Cortex of kidney (tissue), 1 donor: ENCODE measurements around the gene ACOT7.

Experiments used
- DNase-seq: peaks from one replicate; lab custom pipeline; 2025; lab: John Stamatoyannopoulos, UW

Gene ACOT7

GRCh38 chr1:6268415-6268814 is 125.2 kb downstream of the ACOT7 start:
- no peak for DNase-seq

- DNase-seq = no peak
Measured at GRCh38 chr1:6267686-6268322, 125.8 kb downstream of the ACOT7 start.

GRCh38 chr1:6266641-6267040 is 126.9 kb downstream of the ACOT7 start:
- DNase-seq = no peak

DNA sequence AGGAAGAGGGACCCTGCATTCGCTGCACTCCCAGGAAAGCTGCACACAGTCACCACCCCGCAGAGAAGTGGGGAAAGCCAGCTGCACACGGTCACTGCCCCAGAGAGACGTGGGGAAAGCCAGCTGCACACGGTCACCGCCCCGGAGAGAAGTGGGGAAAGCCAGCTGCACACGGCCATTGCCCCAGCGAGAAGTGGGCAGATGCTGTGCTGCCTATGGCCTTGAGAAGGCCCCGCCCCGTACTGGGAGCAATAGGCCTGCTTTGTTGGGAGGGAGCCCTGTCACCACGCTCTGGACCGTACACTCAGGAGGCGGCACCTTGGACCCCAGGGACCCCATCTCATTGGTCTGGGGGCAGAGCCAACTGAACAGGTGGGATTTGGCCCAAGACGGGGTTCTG is 128.4 kb downstream of the ACOT7 start:
- no peak for DNase-seq

GRCh38 chr1:6263716-6264115 is 129.9 kb downstream of the ACOT7 start:
- no peak for DNase-seq

DNA sequence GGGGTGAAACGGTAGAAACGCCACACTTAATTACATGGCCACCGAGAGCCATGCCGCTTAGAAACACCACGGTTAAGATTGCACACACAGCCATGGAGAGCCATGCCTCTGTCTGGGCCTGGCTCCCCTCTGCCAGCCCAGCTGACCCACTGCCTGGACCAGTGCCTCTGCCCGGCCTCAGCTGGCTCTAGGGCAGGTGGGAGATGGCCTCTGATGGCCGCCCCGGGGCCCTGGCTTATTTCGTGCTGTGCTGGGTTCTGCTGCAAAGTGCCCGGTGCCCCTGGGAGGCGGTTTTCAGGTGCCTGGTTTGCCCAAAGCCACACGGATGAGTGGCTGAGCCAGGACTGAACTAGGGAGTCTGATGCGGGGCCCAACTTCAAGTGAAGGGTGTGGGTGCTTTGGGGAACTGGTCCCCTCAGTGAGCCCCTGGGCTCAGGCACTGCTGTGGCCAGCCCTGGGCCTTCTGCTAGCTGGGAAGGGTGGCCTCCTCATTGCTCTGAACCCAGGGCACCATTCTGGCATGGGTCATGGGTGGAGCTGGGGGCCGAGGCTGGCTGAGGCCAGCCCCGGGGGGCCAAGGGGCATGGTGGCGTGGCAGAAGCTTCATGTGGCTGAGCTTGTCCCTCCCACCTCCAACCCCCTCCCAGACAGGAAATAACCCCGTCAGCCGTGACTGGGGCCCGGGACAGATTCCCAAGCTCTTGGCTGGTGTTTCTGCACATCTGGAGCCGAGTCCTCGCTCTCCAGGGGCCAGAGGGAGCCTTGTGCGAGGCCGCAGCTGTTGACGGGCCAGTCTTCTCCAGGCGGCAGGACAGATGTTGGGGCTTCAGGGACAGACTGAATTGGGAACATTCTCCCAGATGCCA is 130.8 kb downstream of the ACOT7 start:
- DNase-seq = no peak

DNA sequence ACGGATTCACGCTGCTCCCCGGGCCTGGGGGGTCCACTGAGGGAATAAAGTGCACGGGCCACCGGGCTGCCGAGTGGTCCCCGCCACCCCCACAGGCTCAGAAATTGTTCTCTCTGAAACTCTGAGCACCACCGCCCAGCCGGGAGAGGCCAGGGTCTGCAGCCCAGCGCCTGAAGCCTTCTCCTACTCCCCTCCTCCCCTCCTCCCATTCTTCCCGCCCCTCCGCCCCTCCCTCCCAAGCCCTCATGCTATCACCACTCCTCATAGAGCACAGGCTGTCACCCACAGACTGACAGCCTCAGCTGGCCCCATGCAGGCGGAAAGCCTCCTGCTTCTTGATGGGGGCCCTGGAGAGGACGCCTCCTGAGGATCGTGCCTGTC is 132.0 kb downstream of the ACOT7 start:
- DNase-seq = no peak

DNA sequence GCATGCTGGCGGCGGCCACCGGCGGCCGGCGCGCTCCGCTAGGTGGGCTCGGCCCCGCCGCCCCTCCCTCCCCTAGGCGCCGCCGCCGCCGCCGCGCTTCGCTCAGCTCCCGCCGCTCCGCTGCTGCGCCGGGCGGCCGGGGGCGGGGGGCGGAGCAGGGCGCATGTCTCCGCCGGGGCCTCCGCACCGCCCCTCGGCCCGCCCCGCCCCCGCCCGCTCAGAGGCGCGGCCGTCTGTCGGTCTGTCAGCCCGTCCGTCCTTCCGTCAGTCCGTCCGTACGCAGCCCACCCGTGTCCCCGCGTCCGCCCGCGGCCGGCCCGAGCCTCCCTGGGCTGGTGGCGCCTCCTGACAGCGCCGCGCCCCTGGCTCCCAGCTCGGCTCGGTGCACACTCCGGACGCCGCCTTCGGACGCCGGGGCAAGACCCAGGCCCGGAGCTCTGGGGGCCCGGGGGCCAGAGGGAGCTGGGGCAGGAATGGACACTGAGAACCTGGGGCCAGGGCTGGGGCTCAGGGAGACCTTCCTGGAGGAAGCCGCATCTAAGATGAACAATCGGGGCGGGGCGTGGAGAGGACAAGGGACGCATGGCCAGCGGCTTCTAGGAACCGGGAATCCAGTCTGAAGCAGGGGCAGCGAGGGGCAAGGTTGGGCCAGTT is 132.5 kb downstream of the ACOT7 start, which contains the start of gene GPR153:
Gene GPR153 (minus strand): TSS at position 138 of the 654 bp plus-strand sequence. CDS start 6,193 bp downstream, outside the sequence.
- no peak for DNase-seq

DNA sequence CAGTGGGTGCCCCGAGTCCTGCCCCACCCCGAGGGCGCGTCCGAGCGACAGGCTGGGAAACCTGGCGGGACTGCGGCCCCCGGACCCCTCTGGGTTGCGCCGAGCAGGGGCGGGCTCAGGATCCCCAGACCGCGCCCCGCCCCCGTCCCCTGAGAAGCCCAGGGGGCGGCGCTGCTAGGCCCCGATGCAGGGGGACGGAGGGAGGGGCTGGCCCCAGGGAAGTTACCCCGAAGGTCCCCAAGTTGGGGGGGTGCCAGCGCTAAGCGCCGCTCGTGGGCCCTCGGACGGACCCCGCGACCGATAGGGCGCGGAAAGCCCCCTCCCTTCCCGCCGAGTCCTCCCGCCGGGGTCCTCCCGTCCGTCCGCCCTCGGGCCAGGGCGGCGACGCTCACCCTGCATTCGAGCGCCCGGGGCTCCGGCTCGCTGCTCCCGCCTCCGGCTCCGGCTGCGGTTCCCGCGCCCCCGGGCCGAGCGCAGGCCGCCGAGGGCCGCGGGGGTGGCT is 133.1 kb downstream of the ACOT7 start:
- DNase-seq = no peak

- DNase-seq = no peak
Measured at GRCh38 chr1:6259491-6260362, 133.8 kb downstream of the ACOT7 start.

- DNase-seq = no peak
Measured at GRCh38 chr1:6258675-6259074, 134.9 kb downstream of the ACOT7 start.

DNA sequence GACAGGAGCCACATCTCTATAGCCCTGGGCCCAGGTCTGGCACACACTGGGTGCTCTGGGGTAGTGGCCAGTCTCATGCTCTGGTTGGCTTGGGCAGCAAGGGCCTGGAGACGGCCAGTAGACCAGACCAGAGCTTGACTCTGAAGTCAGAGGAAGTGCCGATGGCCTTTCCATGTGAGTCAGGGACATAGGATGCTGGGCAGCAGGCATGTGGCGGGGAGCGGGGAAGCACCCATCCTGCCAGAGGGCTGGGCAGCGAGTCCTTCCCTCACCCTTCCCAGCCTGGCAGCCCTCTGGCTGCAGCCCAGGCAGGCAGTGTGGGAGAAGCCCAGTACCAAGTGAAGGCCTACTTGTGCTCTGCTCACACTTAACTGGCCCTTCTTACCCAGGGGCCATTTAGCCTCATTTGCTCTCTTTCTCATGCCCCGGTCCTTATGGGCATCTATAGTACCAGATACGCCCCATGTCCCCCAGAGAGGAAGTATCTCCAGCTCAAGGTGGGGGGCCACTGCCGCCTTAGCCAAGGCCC is 136.0 kb downstream of the ACOT7 start:
- DNase-seq = no peak

DNA sequence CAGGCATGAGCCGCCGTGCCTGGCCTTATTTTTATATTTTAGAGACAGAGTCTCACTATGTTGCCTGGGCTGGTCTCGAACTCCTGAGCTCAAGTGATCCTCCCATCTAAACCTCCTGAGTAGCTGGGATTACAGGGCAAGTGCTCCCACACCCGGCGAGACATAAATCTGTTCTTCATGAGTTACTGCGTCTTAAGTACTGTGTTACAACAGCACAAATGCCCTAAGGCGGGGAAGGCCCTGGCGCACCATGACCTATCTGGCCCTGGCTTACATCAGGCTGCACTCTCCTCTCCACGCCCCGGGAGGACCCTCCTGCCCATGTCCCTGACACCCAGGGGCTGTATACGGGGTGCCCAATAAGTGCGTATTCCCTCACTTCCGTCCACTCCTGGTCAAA is 136.9 kb downstream of the ACOT7 start:
- DNase-seq = no peak

- no peak for DNase-seq
Measured at GRCh38 chr1:6254691-6255090, 138.9 kb downstream of the ACOT7 start.

DNA sequence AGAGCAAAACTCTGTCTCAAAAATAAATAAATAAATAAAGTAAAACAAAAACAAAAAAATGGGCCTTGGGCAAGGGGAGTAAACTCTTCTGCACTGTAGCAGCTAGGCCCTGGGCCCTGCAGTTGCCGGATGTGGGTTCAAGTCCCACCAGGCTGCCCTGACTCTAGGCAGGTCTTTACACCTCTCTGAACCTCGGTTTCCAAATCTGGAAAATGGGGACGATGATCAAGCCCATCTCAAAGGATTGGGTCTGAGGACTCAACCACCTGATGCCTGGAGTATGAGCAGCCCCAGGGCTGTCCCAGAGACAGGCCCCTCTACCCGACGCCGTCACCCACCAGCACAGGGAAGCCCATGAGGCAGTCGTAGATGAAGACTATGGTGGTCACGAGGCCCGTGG is 140.2 kb downstream of the ACOT7 start:
- no peak for DNase-seq

- DNase-seq = no peak
Measured at GRCh38 chr1:6252374-6252710, 141.2 kb downstream of the ACOT7 start.

GRCh38 chr1:6251681-6252373 is 141.7 kb downstream of the ACOT7 start:
- no peak for DNase-seq

- DNase-seq = no peak
Measured at GRCh38 chr1:6251233-6251632, 142.3 kb downstream of the ACOT7 start.

- no peak for DNase-seq
Measured at GRCh38 chr1:6249739-6250689, 143.6 kb downstream of the ACOT7 start.
